ENCODE data around the gene S1PR2.
"Not testable (repeated sequence)": the region's sequence is repeated elsewhere in the genome, so short reads cannot be mapped to it uniquely, and the experiment has no call there.

S1PR2 gene

GRCh38 chr19:10222201-10222890 lies 8.8 kb downstream of the S1PR2 start:
- no peak for DNase-seq

DNA sequence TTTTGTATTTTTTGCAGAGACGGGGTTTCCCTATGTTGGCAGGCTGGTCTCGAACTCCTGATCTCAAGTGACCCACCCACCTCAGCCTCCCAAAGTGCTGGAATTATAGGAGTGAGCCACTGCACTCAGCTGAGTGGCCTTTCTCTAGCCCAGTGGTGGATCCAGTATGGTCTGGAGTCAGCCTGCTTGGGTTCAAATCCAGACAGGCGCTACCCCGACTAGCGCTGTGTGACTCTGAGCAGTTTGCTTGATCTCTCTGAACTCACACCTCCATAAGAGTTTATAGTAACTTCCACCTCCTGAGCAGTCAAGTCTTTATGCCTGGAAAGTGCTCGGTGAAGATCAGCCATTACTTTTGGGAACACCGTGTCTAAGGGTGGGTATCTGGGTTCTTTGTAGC lies 10.4 kb downstream of the S1PR2 start:
- no peak for DNase-seq

DNA sequence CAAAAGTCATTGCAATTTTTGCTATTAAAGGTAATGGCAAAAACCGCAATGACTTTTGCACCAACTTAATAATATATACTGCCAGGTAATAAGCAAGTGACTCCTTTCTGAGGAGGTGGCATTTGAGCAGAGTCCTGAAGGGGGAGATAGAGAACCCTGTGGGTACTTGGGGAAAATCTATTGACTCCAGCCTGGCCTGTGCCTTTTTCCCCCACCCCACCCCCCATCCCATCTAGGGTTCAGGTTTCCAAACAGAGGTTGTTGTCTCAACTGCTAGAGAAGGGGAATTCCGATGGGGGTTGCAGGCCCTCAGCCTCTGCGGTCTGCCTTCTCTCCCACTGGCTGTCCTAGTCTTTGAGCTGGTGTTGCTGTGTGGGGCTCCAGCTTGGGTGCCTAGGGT lies 11.5 kb downstream of the S1PR2 start:
- no peak for DNase-seq

GRCh38 chr19:10217085-10217484 lies 14.0 kb downstream of the S1PR2 start:
- no peak for DNase-seq

DNA sequence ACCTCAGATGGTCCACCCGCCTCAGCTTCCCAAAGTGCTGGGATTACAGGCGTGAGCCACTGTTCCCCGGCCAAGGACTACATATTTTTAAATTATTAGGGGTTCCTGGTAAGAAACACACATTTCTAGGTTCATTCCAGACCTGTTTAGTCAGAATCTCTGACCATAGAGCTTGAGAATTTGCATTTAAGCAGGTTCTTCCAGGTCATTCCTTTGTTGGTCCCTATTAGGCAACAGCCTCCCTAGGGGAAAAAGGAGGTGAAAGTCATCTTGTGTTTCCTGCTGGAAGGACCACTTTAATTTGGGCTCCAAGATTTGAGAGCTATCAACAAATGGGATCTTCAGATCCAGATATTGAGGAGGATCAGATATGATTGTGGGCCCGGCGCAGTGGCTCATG lies 16.3 kb downstream of the S1PR2 start:
- DNase-seq, result no peak

- no peak for DNase-seq
Observed at GRCh38 chr19:10211691-10212090, 19.4 kb downstream of the S1PR2 start.

GRCh38 chr19:10211061-10211460 lies 20.1 kb downstream of the S1PR2 start:
- no peak for DNase-seq

DNA sequence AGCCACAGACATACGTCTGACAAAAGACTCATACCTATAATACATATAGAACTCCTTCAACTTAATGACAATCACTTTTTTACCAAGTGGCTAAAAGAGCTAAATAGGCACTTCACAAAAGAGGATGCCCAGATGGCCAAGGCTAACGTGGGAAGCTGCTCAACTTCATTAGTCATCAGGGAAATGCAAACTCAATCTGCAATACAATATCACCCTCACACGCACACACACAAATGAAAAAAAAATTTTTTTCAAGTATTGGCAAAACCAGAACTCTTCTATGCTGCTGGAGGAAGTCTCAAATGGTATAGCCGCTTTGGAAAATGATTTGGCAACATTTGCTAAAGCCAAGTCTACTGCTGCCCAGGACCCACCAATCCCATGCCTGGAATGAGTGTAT lies 21.8 kb downstream of the S1PR2 start:
- DNase-seq, result no peak

GRCh38 chr19:10207026-10207425 lies 24.1 kb downstream of the S1PR2 start:
- no peak for DNase-seq

GRCh38 chr19:10206226-10206885 lies 24.8 kb downstream of the S1PR2 start:
- DNase-seq, result no peak

GRCh38 chr19:10205636-10206035 lies 25.5 kb downstream of the S1PR2 start:
- DNase-seq, result no peak

DNA sequence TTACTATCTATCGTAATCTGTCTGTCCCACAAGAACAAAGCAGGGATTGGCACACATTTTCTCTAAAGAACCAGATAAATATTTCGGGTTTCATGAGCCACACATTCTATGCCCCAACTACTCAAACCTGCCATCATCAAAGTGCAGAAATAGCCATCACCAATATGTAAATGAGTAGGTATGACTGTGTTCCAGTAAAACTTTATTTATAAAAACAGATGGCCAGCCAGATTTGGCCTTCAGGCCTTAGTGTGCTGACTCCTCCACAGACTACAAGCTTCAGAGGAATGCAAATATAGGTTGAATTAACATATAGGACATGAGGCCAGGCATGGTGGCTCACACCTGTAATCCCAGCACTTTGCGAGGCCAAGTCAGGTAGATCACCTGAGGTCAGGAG lies 27.4 kb downstream of the S1PR2 start:
- DNase-seq, result no peak

GRCh38 chr19:10201176-10201575 lies 30.0 kb downstream of the S1PR2 start:
- no peak for DNase-seq

- not testable (repeated sequence) for DNase-seq
Observed at GRCh38 chr19:10200101-10200500, 31.0 kb downstream of the S1PR2 start.

DNA sequence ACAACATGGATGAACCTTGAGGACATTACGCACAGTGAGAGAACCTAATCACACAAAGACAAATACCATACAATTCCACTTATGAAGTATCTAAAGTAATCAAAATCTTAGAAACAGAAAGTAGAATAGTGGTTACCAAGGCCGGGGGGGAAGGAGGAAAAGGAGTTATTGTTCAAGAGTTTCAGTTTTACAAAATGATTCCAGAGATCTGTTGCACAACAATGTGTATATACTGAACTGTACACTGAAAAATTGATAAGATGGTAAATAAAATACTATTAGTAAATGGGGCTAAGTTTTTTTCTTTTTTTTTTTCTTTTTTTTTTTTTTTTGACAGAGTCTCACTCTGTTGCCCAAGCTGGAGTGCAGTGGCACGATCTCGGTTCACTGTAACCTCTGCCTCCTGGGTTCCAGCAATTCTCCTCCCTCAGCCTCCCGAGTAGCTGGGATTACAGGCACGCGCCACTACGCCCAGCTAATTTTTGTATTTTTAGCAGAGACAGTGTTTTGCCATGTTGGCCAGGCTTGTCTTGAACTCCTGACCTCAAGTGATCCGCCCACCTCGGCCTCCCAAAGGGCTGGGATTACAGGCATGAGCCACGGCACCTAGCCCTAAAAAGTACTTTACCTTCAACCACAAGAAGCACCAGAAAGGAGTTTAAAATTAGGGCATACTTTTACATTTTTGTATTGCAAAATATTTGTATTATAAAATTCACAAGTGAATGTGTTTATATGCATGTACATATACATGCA lies 32.1 kb downstream of the S1PR2 start:
- DNase-seq, result not testable (repeated sequence)

- no peak for DNase-seq
Observed at GRCh38 chr19:10195199-10195519, 36.0 kb downstream of the S1PR2 start.

DNA sequence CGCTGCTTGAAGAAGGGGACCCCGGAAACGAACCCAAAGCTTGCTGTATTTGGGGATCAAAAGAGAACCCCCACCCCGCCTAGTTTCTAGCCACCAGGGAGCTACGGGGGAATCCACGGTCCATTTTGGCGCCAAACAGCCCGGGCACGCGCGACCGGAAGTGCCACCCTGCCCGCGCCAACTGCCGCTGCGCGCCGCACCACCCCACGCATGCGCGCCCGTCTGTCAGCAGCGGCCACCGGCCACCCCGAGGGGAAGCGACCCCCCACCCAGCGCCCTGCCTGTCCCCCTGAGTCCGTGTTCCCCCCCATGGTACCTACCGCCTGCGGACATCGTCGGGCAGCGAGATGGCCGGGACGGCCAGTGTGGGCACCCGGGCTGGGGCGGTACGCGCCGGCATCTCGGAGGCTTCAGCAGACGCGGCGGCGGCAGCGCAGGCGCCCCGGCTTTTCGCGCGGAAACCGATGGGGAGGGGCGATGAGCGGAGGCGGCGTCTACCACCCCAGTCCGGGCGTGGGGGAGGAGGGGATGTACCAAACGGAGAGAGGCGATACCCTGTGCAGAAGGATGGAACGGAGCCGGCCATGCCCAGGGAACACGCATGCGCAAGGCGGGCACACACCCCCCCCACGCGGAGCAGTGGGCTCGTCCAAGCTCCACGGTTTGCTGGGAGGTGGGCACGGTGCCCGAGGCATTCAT lies 36.5 kb downstream of the S1PR2 start, which contains the start of gene DNMT1:
TSS of gene DNMT1 (minus strand) at position 454 of the 699 bp plus-strand sequence. CDS start at position 400, 54 bp downstream.
- peak; percentile 95 for DNase-seq

DNA sequence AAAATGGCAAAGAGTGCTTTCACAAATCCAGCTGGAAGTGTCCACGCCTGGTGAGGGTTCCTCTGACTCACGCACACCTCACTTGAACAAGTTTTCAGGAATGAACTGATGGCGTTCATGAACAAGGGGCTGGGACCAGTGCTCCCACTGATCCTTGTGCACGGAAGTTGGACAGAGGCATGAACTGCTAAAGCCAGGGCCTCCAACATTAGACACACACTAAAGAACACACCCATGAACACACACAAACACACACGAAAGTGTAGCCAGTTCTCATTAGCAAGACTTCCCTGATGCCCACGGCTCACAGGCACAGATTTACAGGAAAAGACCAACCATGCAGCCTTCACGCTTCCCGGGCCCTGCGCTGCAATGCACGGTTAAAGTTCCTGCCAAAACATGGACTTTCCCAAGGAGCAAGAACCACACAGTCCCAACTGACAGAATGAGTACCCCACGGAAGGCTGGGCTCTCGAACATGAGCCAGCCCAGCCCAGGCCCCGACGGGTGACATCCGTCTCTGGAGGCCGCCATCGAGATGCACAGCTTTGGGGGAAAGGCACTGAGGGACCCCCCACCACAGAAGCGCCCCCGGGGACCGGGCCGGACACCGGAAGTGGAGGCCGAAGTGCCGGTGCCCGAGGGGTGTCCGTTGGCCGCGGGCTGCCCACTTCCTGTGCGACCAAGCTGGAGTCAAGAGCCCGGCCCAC lies 37.2 kb downstream of the S1PR2 start:
- peak; percentile 52 for DNase-seq

GRCh38 chr19:10192922-10193321 lies 38.2 kb downstream of the S1PR2 start:
- DNase-seq, result no peak

DNA sequence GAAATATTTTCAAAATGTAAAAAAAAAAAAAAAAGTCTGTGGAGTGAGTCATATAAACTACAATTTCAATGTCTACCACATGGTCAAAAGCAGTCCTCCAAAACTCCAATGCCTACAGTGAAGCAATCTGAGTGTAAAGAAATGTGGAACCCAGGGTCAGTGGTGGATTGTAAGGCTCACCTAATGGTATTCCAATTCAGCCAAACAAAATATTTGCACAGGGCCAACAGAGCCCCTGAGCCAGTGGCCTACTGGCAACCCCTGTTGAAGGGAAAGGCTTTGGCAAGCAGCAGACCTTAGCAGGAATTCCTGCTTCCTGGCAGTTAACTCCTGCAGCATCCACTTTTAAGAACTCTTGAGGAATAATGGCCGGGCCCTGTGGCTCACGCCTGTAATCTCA lies 39.8 kb downstream of the S1PR2 start:
- no peak for DNase-seq

- no peak for DNase-seq
Observed at GRCh38 chr19:10190026-10190425, 41.1 kb downstream of the S1PR2 start.

- no peak for DNase-seq
Observed at GRCh38 chr19:10189616-10190015, 41.5 kb downstream of the S1PR2 start.

GRCh38 chr19:10187315-10187714 lies 43.8 kb downstream of the S1PR2 start:
- DNase-seq, result no peak
